HG02938 (cell line): ENCODE results near the gene SYT14.
A peak's percentile ranks its signal among the peaks of the same experiment; 100 is the strongest.
"Not testable (repeated sequence)": the region's sequence is repeated elsewhere in the genome, so short reads cannot be mapped to it uniquely, and the experiment has no call there.

Experiments
- ATAC-seq: cut with Tn5 transposase; IDR thresholded peaks from one replicate; pipeline ENCODE4 v1.9.1; 2021; ENCODE audit warnings: mild to moderate bottlenecking, moderate library complexity; ENCODE audit not compliant: unreplicated experiment

The SYT14 gene

DNA sequence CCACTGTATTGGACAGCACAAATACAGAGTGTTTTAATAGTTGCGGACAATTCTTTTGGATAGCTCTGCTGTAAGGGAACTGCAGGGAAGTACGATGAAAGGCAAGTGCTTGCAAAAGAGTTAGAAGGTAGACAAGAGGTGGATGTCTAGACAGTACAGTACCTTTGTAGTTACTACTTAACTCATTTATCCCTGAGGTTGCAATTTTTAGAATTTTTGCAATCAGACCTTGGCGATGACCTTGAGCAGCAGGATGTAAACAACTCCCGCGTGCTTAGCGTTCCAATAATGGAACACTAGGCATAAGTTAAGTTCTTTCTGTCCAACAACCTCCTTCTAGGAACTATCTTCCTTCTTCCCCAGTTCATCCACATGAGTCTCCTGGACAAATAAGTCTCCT lies 1.9 kb upstream of the SYT14 start:
- ATAC-seq, result no peak

DNA sequence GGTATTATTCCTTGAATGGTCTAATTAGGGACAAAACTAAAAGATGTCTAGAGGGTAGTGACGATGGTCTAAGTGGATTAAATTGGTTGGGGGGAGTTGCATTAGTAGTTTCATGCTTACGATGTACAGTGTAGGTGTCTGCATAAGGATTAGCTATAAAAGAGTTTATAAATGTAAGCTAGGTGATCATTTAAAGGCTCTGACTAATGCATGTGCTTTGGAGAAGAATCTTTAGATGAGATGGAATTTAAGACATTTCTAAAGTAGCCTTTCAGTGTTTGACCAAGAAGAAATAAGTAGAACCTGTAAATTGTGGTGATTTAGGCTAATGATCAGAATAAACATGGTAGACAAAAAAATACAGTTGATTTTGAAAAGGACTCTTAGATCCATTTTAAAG lies 7.4 kb downstream of the SYT14 start:
- no peak for ATAC-seq

DNA sequence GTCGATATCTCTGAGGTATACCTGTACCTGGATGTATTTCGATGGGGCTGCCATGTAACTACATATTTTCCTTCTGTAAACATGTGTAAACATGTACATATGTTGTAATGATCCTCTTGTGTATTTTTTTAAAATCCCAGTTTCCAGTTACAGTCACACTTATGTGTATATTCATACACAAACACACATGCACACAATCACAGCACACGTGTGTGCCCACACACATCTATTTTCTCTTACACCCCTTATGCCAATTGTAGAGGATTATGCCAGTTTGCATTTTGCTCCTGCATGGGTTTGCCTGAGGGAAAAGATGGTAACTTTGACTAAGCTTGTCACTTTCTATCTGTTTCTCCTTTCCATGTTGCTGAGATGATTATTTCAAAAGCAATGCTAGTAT lies 10.1 kb downstream of the SYT14 start:
- no peak for ATAC-seq

DNA sequence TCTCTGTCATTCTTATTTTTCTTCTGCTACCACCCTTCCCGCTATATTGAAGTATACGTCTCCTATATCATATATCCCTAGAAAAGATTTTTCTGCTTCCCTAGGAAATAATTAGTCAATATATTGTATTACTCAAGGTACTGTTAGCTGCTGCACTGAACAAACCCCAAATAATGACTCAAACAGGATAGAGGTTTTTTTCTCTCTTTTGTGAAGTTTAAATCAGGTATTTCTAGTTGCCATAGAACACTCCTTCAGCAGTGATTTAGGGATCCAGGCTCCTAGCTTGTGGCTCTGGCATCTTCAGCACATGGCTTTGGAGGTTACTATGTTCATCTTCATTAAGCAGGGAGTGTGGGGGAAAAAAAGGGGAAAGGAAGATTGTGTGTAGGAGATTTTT lies 18.1 kb downstream of the SYT14 start:
- no peak for ATAC-seq

DNA sequence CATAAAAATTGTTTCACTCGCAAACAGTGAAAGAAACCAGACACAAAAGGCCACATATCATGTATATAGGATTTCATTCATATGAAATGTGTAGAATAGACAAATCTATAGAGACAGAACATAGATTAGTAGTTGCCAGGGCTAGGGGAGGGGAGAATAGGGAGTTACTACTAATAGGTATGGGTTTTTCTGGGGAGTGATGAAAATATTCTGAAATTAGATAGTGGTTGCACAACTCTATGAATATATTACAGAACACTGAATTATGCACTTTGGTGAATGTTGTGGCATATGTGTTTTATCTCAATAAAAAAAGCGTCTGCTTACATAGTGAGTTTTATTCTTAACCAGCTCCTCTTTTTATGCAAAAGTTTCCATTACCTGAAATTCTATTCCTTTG lies 21.6 kb downstream of the SYT14 start:
- ATAC-seq, result no peak

DNA sequence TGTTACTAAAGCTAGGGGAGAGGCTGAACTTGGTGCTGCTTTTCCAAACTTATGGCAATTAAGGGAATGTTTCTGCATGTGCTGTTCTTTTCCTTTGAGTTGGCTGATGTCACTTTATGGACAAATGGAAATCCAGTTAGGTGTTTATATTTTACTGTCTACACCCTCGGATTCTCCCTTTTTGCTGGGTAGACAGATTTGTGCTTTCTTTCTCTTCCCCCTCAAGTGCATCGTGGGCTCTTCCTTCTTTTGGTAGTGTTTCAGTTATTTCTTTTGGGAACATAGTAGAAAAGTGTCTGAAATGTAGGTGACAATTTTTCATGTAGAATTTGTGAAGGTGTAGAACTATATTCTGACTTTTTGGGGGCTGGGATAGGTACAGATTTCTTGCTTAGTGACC lies 22.9 kb downstream of the SYT14 start:
- ATAC-seq, result no peak

DNA sequence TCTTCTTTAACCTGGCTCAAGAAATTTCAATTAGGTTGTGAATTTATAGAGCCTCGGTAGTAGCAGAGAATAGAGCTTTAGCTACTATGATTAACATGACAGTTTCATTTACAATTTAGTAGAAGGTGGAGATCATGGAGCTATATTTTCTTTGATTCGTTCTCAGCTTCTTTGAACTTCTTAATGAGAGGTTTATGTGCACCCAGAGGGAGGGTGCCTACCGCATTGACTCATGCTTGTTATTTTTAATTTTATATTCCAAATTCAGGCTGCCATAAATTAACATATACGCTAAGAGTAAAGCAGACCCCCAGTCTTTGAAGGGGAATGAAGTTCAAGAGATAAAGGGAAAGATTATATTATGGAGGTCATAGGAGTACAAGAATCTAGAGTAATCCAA lies 24.4 kb downstream of the SYT14 start:
- no peak for ATAC-seq

DNA sequence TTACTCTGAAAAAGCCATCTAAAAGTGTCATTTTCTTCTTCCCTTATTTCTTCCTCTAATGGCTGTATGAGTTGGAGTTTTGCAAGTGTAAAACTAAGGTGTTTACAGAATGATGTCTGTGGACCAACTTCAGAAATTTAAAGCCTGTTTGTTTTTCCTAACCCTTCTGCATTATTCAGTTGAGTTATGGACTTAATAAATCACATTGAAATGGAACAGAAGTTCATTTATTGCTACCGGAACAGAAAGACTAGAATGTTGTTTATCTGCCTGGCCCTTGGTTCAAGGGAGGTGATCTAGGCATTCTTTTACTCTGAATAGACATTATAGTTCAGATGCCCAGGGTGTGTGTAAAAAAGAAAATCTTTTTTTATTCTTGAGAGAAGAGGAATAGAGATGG lies 24.8 kb downstream of the SYT14 start:
- no peak for ATAC-seq

DNA sequence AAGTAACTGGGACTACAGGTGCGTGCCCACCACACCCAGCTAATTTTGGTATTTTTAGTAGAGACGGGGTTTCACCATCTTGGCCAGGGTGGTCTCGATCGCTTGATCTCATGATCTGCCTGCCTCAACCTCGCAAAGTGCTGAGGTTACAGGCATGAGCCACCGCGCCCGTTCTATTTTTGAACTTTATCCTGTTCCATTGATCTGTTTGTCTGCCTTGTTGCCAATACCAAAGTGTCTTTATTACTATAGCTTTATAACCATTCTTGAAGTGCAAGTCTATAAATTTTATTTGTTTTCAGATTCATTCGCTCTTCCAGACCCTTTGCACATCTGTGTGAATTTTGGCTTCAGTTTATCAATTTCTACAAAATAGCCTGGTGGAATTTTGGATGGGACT lies 28.0 kb downstream of the SYT14 start:
- no peak for ATAC-seq

DNA sequence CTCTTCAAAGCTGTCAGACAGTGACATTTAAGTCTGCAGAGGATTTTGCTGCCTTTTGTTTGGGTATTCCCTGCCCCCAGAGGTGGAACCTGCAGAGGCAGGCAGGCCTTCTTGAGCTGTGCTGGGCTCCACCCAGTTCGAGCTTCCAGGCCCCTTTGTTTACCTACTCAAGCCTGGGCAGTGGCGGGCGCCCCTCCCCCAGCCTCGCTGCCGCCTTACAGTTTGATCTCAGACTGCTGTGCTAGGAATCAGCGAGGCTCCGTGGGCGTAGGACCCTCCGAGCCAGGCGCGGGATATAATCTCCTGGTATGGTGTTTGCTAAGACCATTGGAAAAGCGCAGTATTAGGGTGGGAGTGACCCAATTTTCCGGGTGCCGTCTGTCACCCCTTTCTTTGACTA lies 40.7 kb downstream of the SYT14 start:
- not testable (repeated sequence) for ATAC-seq

DNA sequence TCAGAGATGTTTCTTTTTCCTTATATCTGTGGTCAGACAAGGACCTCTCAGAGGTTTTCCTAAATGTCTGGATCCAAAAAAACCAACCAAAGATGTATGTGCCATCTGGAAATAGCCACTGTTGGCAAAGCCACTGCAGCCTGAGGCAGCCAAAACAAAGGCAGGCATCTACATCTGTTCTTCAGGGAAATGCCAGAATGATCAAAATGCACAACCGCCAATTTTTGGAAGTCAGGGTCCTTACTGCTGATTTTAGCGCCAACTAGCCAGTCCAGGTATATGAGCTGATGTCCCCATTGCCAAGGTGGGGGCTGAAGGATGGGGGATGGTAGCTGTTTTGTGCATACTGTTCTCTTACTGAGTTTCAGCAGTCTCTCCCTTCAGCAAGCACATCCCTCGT lies 45.9 kb downstream of the SYT14 start:
- ATAC-seq, result no peak

DNA sequence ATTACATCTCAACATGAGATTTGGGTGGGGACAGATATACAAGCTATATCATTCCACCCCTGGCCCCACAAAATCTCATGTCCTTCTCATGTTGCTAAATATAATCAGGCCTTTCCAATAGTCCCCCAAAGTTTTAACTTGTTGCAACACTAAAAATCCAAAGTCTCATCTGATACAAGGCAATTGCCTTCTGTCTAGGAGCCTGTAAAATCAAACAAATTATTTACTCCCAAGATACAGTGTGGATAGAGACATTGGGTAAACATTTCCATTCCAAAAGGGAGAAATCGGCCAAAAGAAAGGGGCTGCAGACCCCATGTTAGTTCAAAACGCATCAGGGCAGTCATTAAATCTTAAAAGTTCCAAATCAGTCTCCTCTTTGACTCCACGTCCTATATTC lies 47.0 kb downstream of the SYT14 start:
- no peak for ATAC-seq

DNA sequence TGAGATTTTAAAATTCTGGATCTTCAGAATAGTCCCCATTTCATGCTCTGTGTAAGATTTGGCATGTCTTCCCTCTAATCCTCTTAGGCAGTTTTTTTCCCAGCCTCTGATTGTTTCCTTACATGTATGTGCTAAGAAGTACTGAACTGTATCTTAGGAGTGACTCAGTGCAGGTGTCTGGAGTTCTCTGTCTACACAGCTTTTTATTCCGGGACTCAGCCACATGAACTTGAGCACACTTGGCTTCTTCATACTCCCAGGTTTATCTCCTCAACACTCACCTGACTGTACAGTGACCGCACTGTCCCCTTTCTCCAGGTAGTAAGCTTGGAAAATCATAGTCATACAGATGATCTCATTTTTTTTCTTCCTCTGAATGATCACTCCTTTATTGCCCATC lies 50.7 kb downstream of the SYT14 start:
- ATAC-seq, result no peak

DNA sequence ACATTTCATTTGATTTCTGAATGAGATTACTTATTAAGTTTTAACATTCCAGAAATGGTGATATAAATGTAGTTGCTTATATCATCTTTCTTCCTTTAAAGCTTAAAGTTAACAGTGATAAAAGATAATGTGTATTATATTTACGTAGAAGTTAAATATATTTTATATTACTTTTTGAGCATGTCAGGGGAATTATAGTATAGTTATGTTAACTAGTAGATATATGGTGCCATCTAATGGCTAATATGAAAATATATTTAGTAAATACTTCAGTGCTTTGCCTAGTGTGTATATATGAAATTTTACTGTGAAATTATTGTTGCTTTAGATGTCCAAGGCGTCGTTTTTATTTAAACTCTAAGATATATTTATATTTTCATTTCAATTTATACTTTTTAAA lies 51.5 kb downstream of the SYT14 start:
- ATAC-seq, result peak; percentile 56

DNA sequence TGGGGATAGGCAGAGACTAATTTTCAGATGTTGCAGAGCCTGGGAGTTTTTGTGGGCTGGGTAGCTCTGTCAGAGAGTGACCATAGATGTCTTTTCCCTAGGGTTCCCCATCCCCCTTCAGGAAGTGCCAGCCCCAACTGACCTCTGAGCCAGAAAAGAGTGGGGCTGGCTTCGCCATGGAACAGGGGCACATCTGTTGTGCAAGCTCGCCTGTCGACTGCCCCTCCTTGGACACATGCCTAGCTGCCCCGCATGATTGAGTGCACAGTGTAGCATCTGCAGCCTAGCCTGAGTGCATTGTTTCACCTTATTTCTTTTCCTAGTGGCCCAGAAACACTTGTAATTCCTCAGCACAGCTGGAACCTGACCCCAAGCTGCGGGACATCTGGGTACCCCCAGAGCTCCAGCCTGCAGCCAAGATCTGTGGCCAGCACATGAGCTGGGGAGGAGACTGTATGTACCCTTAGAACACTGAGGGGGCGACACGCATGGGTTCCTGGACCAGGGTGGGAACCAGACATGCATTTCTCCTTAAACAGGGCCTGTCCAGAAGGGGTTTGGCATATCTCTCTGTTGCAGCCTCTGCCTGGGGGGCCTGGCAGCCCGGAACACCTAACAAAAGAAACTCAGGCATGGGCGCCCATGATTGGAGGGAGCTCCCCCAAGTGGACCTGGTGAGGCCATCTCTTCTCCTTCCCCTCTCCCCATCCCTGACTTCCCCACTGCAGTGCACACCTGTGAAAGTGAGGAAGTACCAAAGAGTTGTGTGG lies 55.2 kb downstream of the SYT14 start:
- no peak for ATAC-seq

DNA sequence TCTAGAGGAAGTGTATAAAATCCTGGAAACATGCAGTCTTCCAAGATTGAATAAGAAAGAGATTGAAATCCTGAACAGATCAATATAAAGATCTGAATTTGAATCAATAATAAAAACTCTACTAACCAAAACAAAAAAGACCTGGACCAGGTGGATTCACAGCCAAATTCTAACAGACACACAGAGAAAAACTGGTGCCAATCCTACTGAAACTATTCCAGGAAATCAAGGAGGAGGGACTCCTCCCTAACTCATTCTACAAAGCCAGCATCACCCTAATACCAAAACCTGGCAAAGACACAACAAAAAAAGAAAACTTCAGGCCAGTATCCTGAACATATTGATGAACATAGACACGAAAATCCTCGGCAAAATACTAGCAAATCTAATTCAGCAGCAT lies 58.3 kb downstream of the SYT14 start:
- no peak for ATAC-seq

DNA sequence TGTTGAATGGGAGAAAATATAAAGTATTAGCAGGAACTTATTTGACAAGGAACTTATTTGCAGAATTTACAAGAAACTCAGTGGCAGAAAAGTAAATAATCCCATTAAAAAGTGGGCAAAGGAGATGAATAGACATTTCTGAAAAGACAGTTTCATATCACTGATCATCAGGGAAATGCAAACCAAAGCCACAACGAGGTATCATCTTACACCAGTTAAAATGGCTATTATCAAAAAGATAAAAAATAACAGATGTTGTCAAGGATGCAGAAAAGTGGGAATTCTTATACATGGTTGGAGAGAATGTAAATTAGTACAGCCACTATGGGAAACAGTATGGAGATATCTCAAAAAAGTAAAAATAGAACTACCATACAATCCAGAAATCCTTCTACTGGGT lies 61.0 kb downstream of the SYT14 start:
- ATAC-seq, result no peak

DNA sequence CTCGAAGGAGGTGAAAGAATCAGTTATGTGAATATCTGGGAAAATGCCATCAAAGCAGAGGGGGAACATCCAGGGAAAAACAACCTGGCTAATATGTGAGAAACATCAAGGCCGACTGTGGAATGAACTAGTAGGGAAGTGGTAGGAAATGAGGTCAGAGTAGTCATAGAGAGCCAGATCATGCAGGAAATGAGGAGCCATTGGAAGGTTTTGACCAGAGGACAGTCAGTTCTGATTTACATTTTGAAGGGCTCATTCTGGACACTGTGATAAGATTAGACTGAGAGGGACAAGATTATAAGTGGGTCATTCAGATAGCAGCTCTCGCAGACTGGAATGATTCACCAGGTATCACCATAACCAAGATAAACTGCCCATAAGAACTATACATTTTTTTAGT lies 63.7 kb downstream of the SYT14 start:
- ATAC-seq, result no peak

DNA sequence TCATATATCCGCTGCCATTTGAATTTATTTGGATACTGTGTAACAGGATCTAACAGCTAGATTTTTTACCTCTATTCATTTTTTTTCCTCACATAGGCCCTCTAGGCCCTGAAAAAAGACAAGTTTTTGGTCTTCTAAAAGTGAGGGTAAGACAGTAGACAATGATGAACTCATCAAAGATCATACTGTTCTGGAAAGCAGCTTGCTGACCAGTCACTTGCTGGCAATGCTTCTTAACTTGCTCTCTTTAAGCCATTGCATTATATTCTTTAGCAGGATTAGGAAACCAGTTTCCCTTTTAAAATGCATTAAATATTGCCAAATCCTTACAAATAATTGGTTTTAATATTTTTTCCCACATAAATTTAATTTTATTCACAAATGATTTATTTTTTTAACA lies 65.5 kb downstream of the SYT14 start:
- no peak for ATAC-seq

DNA sequence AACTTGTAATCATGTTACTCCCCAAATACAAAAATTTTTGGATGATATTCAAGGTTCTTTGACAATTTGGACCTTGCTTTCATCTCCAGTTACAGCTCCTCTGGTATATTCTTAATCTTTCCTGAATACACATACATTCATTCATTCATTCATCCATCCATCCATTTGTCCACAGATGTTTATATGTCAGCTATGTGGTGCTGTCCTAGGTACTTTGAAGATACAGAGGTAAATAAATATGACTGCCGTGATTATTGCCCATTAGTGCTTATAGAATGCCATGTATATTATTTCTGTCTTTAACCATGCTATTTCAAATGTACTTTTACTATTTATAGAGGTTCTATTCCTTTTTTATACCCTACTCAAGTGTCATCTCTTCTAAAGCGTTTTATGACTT lies 72.1 kb downstream of the SYT14 start:
- ATAC-seq, result no peak

DNA sequence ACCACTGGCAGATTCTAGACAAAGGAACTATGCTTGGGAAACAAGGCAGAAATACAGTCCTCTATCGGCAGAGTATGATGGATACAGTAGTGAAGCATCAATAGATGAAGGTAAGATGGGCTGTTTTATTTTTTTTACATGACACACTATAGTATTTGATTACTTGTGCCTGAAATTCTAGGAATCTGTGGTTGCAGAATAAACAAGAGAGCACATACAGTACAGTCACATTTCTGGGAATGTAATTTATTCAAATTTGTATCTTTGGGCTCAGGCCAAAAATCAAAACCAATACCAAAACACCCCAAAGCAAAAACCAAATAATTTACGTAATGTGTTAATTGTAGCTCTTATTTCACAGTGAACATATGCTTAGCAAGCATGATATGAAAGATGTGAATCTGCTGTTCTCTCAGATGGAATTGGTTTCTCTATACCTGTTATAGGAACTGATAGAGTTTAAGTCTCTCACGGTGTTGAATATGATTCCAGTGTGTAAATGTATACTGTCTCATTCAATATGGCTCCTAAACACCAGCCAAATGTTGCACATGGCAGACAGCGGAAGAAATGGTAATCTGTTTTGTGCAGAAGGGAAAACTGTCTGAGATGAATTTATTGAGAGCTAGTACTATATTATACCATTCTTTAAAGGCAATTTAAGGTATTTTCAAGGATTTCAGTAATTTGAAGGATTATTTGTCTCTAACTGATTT lies 83.3 kb downstream of the SYT14 start:
- no peak for ATAC-seq

DNA sequence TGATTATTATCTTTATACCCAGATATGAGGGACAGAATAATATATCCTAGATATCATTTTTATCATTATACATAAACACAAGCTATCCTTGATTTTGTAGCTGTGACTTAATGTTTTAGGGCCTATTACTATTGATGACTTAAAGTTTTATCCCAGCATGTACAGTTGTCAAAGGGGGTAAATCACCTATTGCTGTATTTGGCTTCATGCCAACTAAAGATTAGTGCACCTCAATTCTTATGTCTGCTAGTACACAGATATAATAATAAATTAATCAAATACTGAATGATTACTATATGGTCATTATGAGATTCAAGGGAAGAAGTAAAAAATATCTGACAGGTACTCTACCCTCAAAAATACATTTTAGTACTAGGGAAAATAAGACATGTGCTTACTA lies 84.0 kb downstream of the SYT14 start:
- ATAC-seq, result no peak

DNA sequence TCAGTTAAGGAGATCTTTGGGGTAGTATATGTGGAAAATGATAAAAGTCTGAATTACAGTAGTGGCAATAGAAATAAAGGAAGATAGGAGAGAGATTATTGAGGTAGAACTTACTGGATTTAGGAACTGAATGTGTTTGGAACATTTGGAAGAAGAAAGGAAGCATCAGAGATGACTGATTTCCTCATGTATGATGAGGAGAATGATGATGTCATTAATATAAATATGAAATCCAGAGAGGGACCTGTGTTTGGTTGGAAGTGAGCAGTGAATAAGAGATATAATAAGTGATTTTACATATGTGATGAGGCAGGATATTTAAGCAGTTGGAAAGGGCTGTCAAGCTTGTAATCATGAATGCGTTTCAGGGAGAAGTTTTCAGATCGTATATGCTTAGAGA lies 86.3 kb downstream of the SYT14 start:
- ATAC-seq, result no peak
